CD14-positive monocyte (primary cell): ENCODE data around the gene ACBD3. TPM values are rescaled to one million over a fixed set of nuclear protein-coding genes. Genes with fewer than 3 reads are reported as not detected.

Source experiments
- DNase-seq, 3 donors: peaks; one replicate each; pipeline ENCODE4 v3.0.0-alpha.2; 2011 to 2022
- H2AFZ ChIP-seq: 2 replicates; pipeline ENCODE4 v1.6.0; 2012; ENCODE audit warnings: mild to moderate bottlenecking, low read depth, low read length, inconsistent platforms; ENCODE audit not compliant: insufficient read depth, poor library complexity, severe bottlenecking
- H3K27ac ChIP-seq, 2 donors: 1 replicate in 1 of 2; 2 replicates in 1 of 2; pipeline ENCODE4 v1.5.1; 2012 to 2013; ENCODE audit warnings: low read length in 2 of 2, control low read depth in 1 of 2, inconsistent platforms in 1 of 2, low read depth in 1 of 2, mild to moderate bottlenecking in 1 of 2
- H3K27me3 ChIP-seq, 2 donors: one replicate each; pipeline versions ENCODE4 v1.6.0 to v1.6.1; 2011 to 2013; ENCODE audit warnings: low read length in 2 of 2; ENCODE audit not compliant: control insufficient read depth in 2 of 2, insufficient read depth in 2 of 2
- H3K36me3 ChIP-seq, 2 donors: replicated peaks in 1 of 2; 1 replicate in 1 of 2; 2 replicates in 1 of 2; pipeline versions ENCODE4 v1.5.1 to v1.6.1; 2012 to 2013; ENCODE audit warnings: low read length in 2 of 2, control low read depth in 1 of 2, inconsistent platforms in 1 of 2, mild to moderate bottlenecking in 1 of 2; ENCODE audit not compliant: insufficient read depth in 2 of 2, control insufficient read depth in 1 of 2
- H3K4me1 ChIP-seq, 2 donors: 1 replicate in 1 of 2; 2 replicates in 1 of 2; pipeline versions ENCODE4 v1.5.1 to v1.6.1; 2012 to 2013; ENCODE audit warnings: low read length in 2 of 2, control low read depth in 1 of 2, inconsistent platforms in 1 of 2, mild to moderate bottlenecking in 1 of 2, moderate library complexity in 1 of 2; ENCODE audit not compliant: insufficient read depth in 2 of 2, control insufficient read depth in 1 of 2
- H3K4me2 ChIP-seq: replicated peaks from 2 replicates; pipeline ENCODE3; 2012; ENCODE audit warnings: low read length, moderate library complexity, mild to moderate bottlenecking; ENCODE audit not compliant: poor library complexity, severe bottlenecking; ENCODE audit errors: extremely low read depth
- H3K4me3 ChIP-seq, 3 experiments: fragments of 200-600 bp in 1 of 3; sonication (generic) in 1 of 3; replicated peaks in 1 of 3; 1 replicate in 2 of 3; 2 replicates in 1 of 3; pipeline ENCODE4 v1.5.1; 2011 to 2013; ENCODE audit warnings: low read length in 3 of 3, mild to moderate bottlenecking in 3 of 3, control low read depth in 2 of 3, low read depth in 2 of 3, inconsistent platforms in 1 of 3, moderate library complexity in 1 of 3
- H3K79me2 ChIP-seq: 2 replicates; pipeline ENCODE4 v1.6.0; 2012; ENCODE audit warnings: mild to moderate bottlenecking, control low read depth, inconsistent platforms, low read length, moderate library complexity; ENCODE audit not compliant: insufficient read depth
- H3K9ac ChIP-seq: 2 replicates; pipeline ENCODE4 v1.6.0; 2017; ENCODE audit warnings: low read length, mild to moderate bottlenecking; ENCODE audit not compliant: insufficient read depth, poor library complexity, severe bottlenecking
- H3K9me3 ChIP-seq, 2 donors: replicated peaks in 1 of 2; 1 replicate in 1 of 2; 2 replicates in 1 of 2; pipeline versions ENCODE4 v1.5.1 to v1.6.1; 2012 to 2013; ENCODE audit warnings: low read length in 2 of 2, control low read depth in 1 of 2; ENCODE audit not compliant: control insufficient read depth in 1 of 2, insufficient read depth in 1 of 2
- H4K20me1 ChIP-seq: 2 replicates; pipeline ENCODE4 v1.6.0; 2012; ENCODE audit warnings: mild to moderate bottlenecking, low read length, control low read depth, moderate library complexity; ENCODE audit not compliant: insufficient read depth
- H3K27ac Mint-ChIP-seq, 7 donors: one replicate each; pipeline ENCODE4 v1.8.0; 2020; ENCODE audit warnings: mild to moderate bottlenecking in 7 of 7, mixed read lengths in 7 of 7, moderate library complexity in 6 of 7, inconsistent platforms in 2 of 7
- H3K27me3 Mint-ChIP-seq, 3 donors: one replicate each; pipeline ENCODE4 v1.8.0; 2021 to 2022; ENCODE audit warnings: low read depth in 3 of 3, mild to moderate bottlenecking in 3 of 3, mixed read lengths in 3 of 3, moderate library complexity in 3 of 3, inconsistent platforms in 1 of 3
- H3K36me3 Mint-ChIP-seq, 2 donors: one replicate each; pipeline ENCODE4 v1.8.0; 2020; ENCODE audit warnings: mixed read lengths in 2 of 2, inconsistent platforms in 1 of 2, mild to moderate bottlenecking in 1 of 2
- H3K4me1 Mint-ChIP-seq: one replicate; pipeline ENCODE4 v1.8.0; 2020; ENCODE audit warnings: mild to moderate bottlenecking, mixed read lengths
- H3K4me3 Mint-ChIP-seq, 2 donors: one replicate each; pipeline ENCODE4 v1.8.0; 2020; ENCODE audit warnings: mild to moderate bottlenecking in 2 of 2, mixed read lengths in 2 of 2, moderate library complexity in 1 of 2
- H3K9me3 Mint-ChIP-seq, 7 donors: one replicate each; pipeline ENCODE4 v1.8.0; 2020 to 2022; ENCODE audit warnings: mixed read lengths in 7 of 7, mild to moderate bottlenecking in 6 of 7, moderate library complexity in 6 of 7, inconsistent platforms in 2 of 7
- WGBS: methylation state at CpG from one replicate; pipeline ENCODE4 v1.1.5; 2013; ENCODE audit warnings: missing lambda C conversion rate; ENCODE audit not compliant: insufficient coverage; 5-methylcytosine and 5-hydroxymethylcytosine counted together
- intact Hi-C, 2 donors: fragments of 100-400 bp; cut with micrococcal nuclease; formaldehyde crosslinking; loops; one replicate each; pipeline versions ENCODE4 v1.15.0 to v1.15.1; 2023
- polyA plus RNA-seq, 3 donors: library from polyadenylated mRNA; depleted of rRNA in 1 of 3; unstranded in 2 of 3; stranded (reverse) in 1 of 3; fragments of 300-500 nt in 2 of 3; fragments of >200 nt in 1 of 3; fragmentation: Illumina TruSeq in 2 of 3; gene quantifications; 1 replicate in 2 of 3; 2 replicates in 1 of 3; pipeline ENCODE4 v1.2.3, GENCODE V29; 2012 to 2021
- small RNA-seq: library from RNA; depleted of rRNA; stranded (forward); fragments of <200 nt; gene quantifications from one replicate; pipeline ENCODE3, GENCODE V24; 2012; ENCODE audit warnings: low read depth; ENCODE audit not compliant: insufficient read length
- TF ChIP-seq, protein P1 (sequence below): fragments of 200-600 bp; IDR thresholded peaks from one replicate; pipeline ENCODE4 v1.8.0; 2022; ENCODE audit warnings: antibody characterized with exemption, mild to moderate bottlenecking

ACBD3 gene
- polyA plus RNA-seq, 3 donors: 7.0 to 16.3 (median 11.4) TPM

DNA sequence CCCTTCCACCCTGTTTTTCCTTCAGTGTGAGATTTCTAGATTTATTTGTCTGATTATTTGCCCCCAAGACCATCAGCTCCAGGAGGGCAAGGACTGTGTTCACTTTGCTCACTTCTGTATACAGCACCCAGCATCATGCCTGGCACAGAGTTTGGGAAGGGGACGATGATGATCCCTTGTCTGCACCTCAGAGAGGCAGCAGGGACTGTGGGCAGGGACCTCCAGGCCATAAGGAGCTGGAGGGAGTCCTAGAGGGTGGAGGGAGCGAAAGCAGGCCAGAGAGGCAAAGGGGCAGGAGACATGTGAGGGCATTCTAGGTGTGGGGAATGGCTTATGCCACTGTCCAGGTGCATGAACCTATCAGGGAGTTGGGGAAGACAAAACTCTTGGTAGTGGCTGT lies 91.3 kb downstream of the ACBD3 start:
- H3K27ac Mint-ChIP-seq: no peak overlapping the region
- Histone ChIP-seq H3K9me3 (no peaks in the 10 kb centered on the region), H3K27ac (no peak overlapping the region), H3K79me2 (no peaks in the 10 kb centered on the region), H3K36me3 (no peaks in the 10 kb centered on the region), H3K9ac (no peak overlapping the region), H4K20me1 (no peaks in the 10 kb centered on the region), H3K4me2 (no peak overlapping the region), H3K4me3 (no peak overlapping the region), H3K27me3 (peaks cover 3 to 7% of the 10 kb centered on the region in 2 donors), H2AFZ (no peak overlapping the region), H3K4me1 (peaks cover 5% of the 10 kb centered on the region in 2 donors)
- peaks cover 0 to 1% of the 10 kb centered on the region in 2 donors for H3K36me3 Mint-ChIP-seq
- peak overlapping the region in 1 of 2 donors; percentile 28 for H3K4me3 Mint-ChIP-seq
- H3K9me3 Mint-ChIP-seq: peaks cover 0 to 1% (median 0%) of the 10 kb centered on the region in 7 donors
- intact Hi-C loops: no loop called here
- H3K4me1 Mint-ChIP-seq: peaks cover 10% of the 10 kb centered on the region
- H3K27me3 Mint-ChIP-seq: peaks cover 3 to 11% (median 8%) of the 10 kb centered on the region in 3 donors
- 100% methylated on average over 1 of the region's 2 CpGs for WGBS
- TF ChIP-seq, protein P1, sequence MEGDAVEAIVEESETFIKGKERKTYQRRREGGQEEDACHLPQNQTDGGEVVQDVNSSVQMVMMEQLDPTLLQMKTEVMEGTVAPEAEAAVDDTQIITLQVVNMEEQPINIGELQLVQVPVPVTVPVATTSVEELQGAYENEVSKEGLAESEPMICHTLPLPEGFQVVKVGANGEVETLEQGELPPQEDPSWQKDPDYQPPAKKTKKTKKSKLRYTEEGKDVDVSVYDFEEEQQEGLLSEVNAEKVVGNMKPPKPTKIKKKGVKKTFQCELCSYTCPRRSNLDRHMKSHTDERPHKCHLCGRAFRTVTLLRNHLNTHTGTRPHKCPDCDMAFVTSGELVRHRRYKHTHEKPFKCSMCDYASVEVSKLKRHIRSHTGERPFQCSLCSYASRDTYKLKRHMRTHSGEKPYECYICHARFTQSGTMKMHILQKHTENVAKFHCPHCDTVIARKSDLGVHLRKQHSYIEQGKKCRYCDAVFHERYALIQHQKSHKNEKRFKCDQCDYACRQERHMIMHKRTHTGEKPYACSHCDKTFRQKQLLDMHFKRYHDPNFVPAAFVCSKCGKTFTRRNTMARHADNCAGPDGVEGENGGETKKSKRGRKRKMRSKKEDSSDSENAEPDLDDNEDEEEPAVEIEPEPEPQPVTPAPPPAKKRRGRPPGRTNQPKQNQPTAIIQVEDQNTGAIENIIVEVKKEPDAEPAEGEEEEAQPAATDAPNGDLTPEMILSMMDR: no peak
- DNase-seq: no peak

Small RNA genes within 50 kb of the gene (small RNA-seq; reads per million reads assigned to genes)
- not detected for gene AL512343.1

Other genes with a start within 250 kb of the ACBD3 start
- gene LEFTY2, start 245.5 kb downstream of the ACBD3 start, polyA plus RNA-seq: not detected
- gene SDE2, start 187.4 kb downstream of the ACBD3 start, polyA plus RNA-seq: 10 to 100 TPM in 1 of 3 donors, 1 to 10 TPM in 2; 6.8 to 18.0 (median 8.4) TPM
- 1,000 to 10,000 TPM in 2 of 3 donors, 100 to 1,000 TPM in 1; 961 to 1,826 (median 1,812) TPM for gene H3-3A, start 124.0 kb downstream of the ACBD3 start, polyA plus RNA-seq
- gene MIXL1, start 36.9 kb upstream of the ACBD3 start, polyA plus RNA-seq: not detected
- gene LIN9, start 122.4 kb upstream of the ACBD3 start, polyA plus RNA-seq: 1 to 10 TPM in 1 of 3 donors, under 1 TPM in 2; 0.56 to 1.3 (median 0.76) TPM
- gene PARP1, start 221.4 kb upstream of the ACBD3 start, polyA plus RNA-seq: 10 to 100 TPM; 17.7 to 30.0 (median 23.3) TPM